Uterus (tissue), 2 donors: ENCODE measurements around the gene VEGFD.

Experiments used
- POLR2A ChIP-seq, 2 donors: fragments of 450-650 bp; IDR thresholded peaks; one replicate each; pipeline ENCODE4 v1.6.1; 2016; ENCODE audit warnings: antibody characterized with exemption in 2 of 2, mild to moderate bottlenecking in 1 of 2, moderate library complexity in 1 of 2
- TF ChIP-seq, protein P1 (sequence below), 4 experiments: fragments of 200-600 bp in 2 of 4; fragments of 450-650 bp in 2 of 4; sonication (generic) in 2 of 4; IDR thresholded peaks; one replicate each; pipeline ENCODE4 v1.5.1; 2016 to 2019; ENCODE audit warnings: antibody characterized with exemption in 4 of 4, mild to moderate bottlenecking in 2 of 4, moderate library complexity in 1 of 4

DNA sequence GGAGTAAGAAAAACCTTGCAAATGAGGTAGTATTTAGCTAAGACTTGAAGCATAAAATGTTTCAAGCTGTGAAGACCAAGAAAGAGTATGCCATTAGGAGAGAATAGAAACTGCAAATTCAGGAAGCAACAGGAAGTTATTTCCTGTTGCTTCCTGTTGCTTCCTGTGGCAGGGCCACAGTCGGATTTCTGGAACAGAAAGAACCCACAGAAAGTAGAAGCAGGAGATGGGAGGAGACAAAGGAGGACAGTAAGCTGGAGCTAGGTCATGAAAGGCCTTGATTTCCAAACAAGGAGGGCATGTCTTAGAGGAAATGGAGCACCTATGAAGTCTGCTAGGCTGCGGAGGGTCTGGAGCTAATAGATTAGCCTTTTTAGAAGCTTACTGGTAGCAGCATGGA lies 86.0 kb downstream of the VEGFD start:
- TF ChIP-seq, protein P1, sequence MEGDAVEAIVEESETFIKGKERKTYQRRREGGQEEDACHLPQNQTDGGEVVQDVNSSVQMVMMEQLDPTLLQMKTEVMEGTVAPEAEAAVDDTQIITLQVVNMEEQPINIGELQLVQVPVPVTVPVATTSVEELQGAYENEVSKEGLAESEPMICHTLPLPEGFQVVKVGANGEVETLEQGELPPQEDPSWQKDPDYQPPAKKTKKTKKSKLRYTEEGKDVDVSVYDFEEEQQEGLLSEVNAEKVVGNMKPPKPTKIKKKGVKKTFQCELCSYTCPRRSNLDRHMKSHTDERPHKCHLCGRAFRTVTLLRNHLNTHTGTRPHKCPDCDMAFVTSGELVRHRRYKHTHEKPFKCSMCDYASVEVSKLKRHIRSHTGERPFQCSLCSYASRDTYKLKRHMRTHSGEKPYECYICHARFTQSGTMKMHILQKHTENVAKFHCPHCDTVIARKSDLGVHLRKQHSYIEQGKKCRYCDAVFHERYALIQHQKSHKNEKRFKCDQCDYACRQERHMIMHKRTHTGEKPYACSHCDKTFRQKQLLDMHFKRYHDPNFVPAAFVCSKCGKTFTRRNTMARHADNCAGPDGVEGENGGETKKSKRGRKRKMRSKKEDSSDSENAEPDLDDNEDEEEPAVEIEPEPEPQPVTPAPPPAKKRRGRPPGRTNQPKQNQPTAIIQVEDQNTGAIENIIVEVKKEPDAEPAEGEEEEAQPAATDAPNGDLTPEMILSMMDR (IDR thresholded peaks at IDR 0.05) = no peak
- no peak for TF ChIP-seq POLR2A (IDR thresholded peaks at IDR 0.05)
